IPS-NIHi7 (cell line): Measurements from ENCODE around the gene RCOR2.

Experiments used
- DNase-seq: peaks from one replicate; pipeline ENCODE4 v3.0.0; 2012; ENCODE audit warnings: mixed read lengths; ENCODE audit errors: extremely low spot score

The RCOR2 gene

GRCh38 chr11:63923319-63923718 lies 6.4 kb upstream of the RCOR2 start:
- DNase-seq, result no peak

GRCh38 chr11:63922673-63923192 lies 5.8 kb upstream of the RCOR2 start:
- DNase-seq, result no peak

- peak; percentile 83 for DNase-seq
Measured at GRCh38 chr11:63920939-63921417, 4.0 kb upstream of the RCOR2 start.

- peak; percentile 80 for DNase-seq
Measured at GRCh38 chr11:63920126-63920938, 3.4 kb upstream of the RCOR2 start.

GRCh38 chr11:63919267-63920125 lies 2.5 kb upstream of the RCOR2 start:
- peak; percentile 78 for DNase-seq

- no peak for DNase-seq
Measured at GRCh38 chr11:63918507-63919191, 1.7 kb upstream of the RCOR2 start.

- peak; percentile 68 for DNase-seq
Measured at GRCh38 chr11:63917692-63918506, 935 bp upstream of the RCOR2 start.

- DNase-seq, result peak; percentile 87
Measured at GRCh38 chr11:63915961-63916836, 765 bp downstream of the RCOR2 start.

GRCh38 chr11:63914896-63915691 lies 1.9 kb downstream of the RCOR2 start:
- no peak for DNase-seq

- no peak for DNase-seq
Measured at GRCh38 chr11:63913866-63914830, 2.8 kb downstream of the RCOR2 start.

GRCh38 chr11:63912678-63913077 lies 4.3 kb downstream of the RCOR2 start:
- DNase-seq, result no peak

GRCh38 chr11:63911876-63912275 lies 5.1 kb downstream of the RCOR2 start:
- DNase-seq, result no peak

- DNase-seq, result no peak
Measured at GRCh38 chr11:63911440-63911839, 5.5 kb downstream of the RCOR2 start.

- no peak for DNase-seq
Measured at GRCh38 chr11:63910675-63911074, 6.3 kb downstream of the RCOR2 start.

GRCh38 chr11:63909591-63910506 lies 7.1 kb downstream of the RCOR2 start:
- DNase-seq, result peak; percentile 73

GRCh38 chr11:63908631-63909401 lies 8.1 kb downstream of the RCOR2 start:
- DNase-seq, result no peak
